ENCODE data around the gene LARGE1. TPM values are rescaled to one million over a fixed set of nuclear protein-coding genes. Genes with fewer than 3 reads are reported as not detected.

Gene LARGE1
- total and polyA plus RNA-seq, 2 of the 4 experiments (the other 2 are of a cell fraction): 6.2 to 12.4 TPM

DNA sequence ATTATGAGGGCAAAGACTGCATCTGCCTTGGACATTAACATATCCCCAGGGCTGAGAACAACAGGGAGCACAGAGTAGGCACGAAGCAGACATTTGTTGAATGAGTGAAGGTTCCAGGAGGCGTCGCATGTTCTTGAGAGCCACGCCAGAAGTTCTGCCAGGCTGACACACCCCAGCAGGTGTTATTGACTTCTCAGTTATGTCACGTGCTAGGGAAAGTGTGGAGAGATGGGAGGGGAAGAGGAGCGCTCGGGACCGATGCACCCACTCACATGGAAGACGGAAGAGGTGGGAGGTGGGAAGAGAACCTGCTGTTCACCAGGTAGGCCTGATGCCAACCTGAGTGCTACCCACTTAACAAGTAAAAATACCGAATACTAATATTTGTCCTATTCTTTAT lies 232.8 kb downstream of the LARGE1 start:
- Histone ChIP-seq H3K56ac (ENCODE audit: extremely low read depth, insufficient read depth, low read length) (no peak overlapping the region), H3K9me3 (ENCODE audit: control insufficient read depth, insufficient read depth, low read length) (no peaks in the 10 kb centered on the region), H2AK5ac (ENCODE audit: low read depth, low read length) (no peak overlapping the region), H4K91ac (ENCODE audit: insufficient read depth, low read depth, low read length) (no peak overlapping the region), H2BK5ac (ENCODE audit: low read depth, low read length, poor library complexity, severe bottlenecking) (no peak overlapping the region), H4K20me1 (ENCODE audit: insufficient read depth, low read length) (no peaks in the 10 kb centered on the region), H3K4me1 (ENCODE audit: control insufficient read depth, insufficient read depth, low read length) (no peaks in the 10 kb centered on the region), H2BK15ac (ENCODE audit: low read depth, low read length) (no peak overlapping the region), H2BK120ac (ENCODE audit: low read depth, low read length) (no peak overlapping the region), H3K27me3 (ENCODE audit: control insufficient read depth, insufficient read depth, low read length) (no peaks in the 10 kb centered on the region), H2BK20ac (ENCODE audit: low read depth, low read length) (no peak overlapping the region), H3K9me1 (ENCODE audit: insufficient read depth, low read length) (no peaks in the 10 kb centered on the region), H3K79me1 (ENCODE audit: low read depth in 1 of 2, low read length in 2 of 2) (no peaks in the 10 kb centered on the region), H4K5ac (ENCODE audit: low read depth, low read length) (no peak overlapping the region), H3K4me2 (ENCODE audit: low read depth, low read length) (no peak overlapping the region), H3K36me3 (ENCODE audit: control insufficient read depth, insufficient read depth, low read length) (no peaks in the 10 kb centered on the region), H3K27ac (ENCODE audit: insufficient read depth, low read length) (no peak overlapping the region), H3K23ac (ENCODE audit: low read depth, low read length) (no peak overlapping the region), H3K9ac (ENCODE audit: low read depth, low read length) (no peak overlapping the region), H3K4me3 (ENCODE audit: insufficient read depth, low read depth, low read length) (no peak overlapping the region), H2AK9ac (replicated peaks; ENCODE audit: low read depth, low read length, poor library complexity) (no peak overlapping the region), H2AFZ (replicated peaks; ENCODE audit: low read length, poor library complexity) (no peak overlapping the region), H3K18ac (ENCODE audit: low read depth, low read length) (no peak overlapping the region), H3K14ac (replicated peaks; ENCODE audit: low read depth, low read length) (no peak overlapping the region), H4K8ac (ENCODE audit: low read depth in 2 of 2, low read length in 2 of 2) (no peak overlapping the region), H3K4ac (ENCODE audit: low read depth, low read length) (no peak overlapping the region)
- DNase-seq (no peak), ATAC-seq (ENCODE audit: low read depth) (no peak)
- TF ChIP-seq MAFK (IDR thresholded peaks at IDR 0.05; ENCODE audit: low read depth, low read length): no peak
- no peak for TF ChIP-seq RAD21 (IDR thresholded peaks at IDR 0.05; ENCODE audit: low read length)
- TF ChIP-seq SMC3 (IDR thresholded peaks at IDR 0.05; ENCODE audit: low read depth, low read length): no peak
- no peak for TF ChIP-seq MAZ (IDR thresholded peaks at IDR 0.05; ENCODE audit: borderline replicate concordance, low read depth, low read length)
- TF ChIP-seq NFE2L2 (IDR thresholded peaks at IDR 0.05; ENCODE audit: low read depth, low read length): no peak
- no peak for TF ChIP-seq RFX5 (IDR thresholded peaks at IDR 0.05; ENCODE audit: low read depth, low read length)
- TF ChIP-seq, protein P1, sequence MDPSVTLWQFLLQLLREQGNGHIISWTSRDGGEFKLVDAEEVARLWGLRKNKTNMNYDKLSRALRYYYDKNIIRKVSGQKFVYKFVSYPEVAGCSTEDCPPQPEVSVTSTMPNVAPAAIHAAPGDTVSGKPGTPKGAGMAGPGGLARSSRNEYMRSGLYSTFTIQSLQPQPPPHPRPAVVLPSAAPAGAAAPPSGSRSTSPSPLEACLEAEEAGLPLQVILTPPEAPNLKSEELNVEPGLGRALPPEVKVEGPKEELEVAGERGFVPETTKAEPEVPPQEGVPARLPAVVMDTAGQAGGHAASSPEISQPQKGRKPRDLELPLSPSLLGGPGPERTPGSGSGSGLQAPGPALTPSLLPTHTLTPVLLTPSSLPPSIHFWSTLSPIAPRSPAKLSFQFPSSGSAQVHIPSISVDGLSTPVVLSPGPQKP (IDR thresholded peaks at IDR 0.05; ENCODE audit: borderline replicate concordance, low read depth, low read length): no peak
- TF ChIP-seq CHD1 (IDR thresholded peaks at IDR 0.05; ENCODE audit: low read depth, low read length): no peak
- no peak for TF ChIP-seq RCOR1 (IDR thresholded peaks at IDR 0.05; ENCODE audit: insufficient replicate concordance, low read length)
- no peak for TF ChIP-seq POLR2A (IDR thresholded peaks at IDR 0.05; ENCODE audit: low read depth, low read length)
- TF ChIP-seq BHLHE40 (IDR thresholded peaks at IDR 0.05; ENCODE audit: low read depth, low read length): no peak
- no peak for TF ChIP-seq MXI1 (IDR thresholded peaks at IDR 0.05; ENCODE audit: borderline replicate concordance, low read depth, low read length)
- TF ChIP-seq, protein P2, sequence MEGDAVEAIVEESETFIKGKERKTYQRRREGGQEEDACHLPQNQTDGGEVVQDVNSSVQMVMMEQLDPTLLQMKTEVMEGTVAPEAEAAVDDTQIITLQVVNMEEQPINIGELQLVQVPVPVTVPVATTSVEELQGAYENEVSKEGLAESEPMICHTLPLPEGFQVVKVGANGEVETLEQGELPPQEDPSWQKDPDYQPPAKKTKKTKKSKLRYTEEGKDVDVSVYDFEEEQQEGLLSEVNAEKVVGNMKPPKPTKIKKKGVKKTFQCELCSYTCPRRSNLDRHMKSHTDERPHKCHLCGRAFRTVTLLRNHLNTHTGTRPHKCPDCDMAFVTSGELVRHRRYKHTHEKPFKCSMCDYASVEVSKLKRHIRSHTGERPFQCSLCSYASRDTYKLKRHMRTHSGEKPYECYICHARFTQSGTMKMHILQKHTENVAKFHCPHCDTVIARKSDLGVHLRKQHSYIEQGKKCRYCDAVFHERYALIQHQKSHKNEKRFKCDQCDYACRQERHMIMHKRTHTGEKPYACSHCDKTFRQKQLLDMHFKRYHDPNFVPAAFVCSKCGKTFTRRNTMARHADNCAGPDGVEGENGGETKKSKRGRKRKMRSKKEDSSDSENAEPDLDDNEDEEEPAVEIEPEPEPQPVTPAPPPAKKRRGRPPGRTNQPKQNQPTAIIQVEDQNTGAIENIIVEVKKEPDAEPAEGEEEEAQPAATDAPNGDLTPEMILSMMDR (conservative IDR thresholded peaks at IDR 0.05; ENCODE audit: low read depth, low read length): no peak
- TF ChIP-seq, protein P3, sequence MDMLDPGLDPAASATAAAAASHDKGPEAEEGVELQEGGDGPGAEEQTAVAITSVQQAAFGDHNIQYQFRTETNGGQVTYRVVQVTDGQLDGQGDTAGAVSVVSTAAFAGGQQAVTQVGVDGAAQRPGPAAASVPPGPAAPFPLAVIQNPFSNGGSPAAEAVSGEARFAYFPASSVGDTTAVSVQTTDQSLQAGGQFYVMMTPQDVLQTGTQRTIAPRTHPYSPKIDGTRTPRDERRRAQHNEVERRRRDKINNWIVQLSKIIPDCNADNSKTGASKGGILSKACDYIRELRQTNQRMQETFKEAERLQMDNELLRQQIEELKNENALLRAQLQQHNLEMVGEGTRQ (IDR thresholded peaks at IDR 0.05; ENCODE audit: low read depth, low read length): no peak
- no peak for TF ChIP-seq FOS (IDR thresholded peaks at IDR 0.05; ENCODE audit: low read depth, low read length)
- no peak for TF ChIP-seq CEBPB (IDR thresholded peaks at IDR 0.05; ENCODE audit: low read depth, low read length)
- CTCF ChIA-PET: no interaction called here
- POLR2A ChIA-PET (ENCODE audit: unreplicated experiment): no interaction called here
- BruUV-seq (replicated peaks): no TSS peak
- dilution Hi-C loops (cut with HindIII; ENCODE audit: low sequenced_read_pairs, unreplicated experiment) (no loop called here), in situ Hi-C loops (cut with MboI; ENCODE audit: low sequenced_read_pairs) (no loop called here), intact Hi-C loops (cut with micrococcal nuclease) (no loop called here)
- WGBS, 2 experiments (ENCODE audit: extremely low coverage in 2 of 2, insufficient read length in 1 of 2): no CpG with 5 or more reads among the region's 10 CpGs

Measured in IMR-90 (cell line).